HG03095 (cell line): Measurements from ENCODE around the gene TMEM117.
A peak's percentile ranks its signal among the peaks of the same experiment; 100 is the strongest.

Experiments used
- ATAC-seq: cut with Tn5 transposase; IDR thresholded peaks from one replicate; pipeline ENCODE4 v1.9.1; 2021; ENCODE audit warnings: moderate library complexity; ENCODE audit not compliant: unreplicated experiment

TMEM117 gene

DNA sequence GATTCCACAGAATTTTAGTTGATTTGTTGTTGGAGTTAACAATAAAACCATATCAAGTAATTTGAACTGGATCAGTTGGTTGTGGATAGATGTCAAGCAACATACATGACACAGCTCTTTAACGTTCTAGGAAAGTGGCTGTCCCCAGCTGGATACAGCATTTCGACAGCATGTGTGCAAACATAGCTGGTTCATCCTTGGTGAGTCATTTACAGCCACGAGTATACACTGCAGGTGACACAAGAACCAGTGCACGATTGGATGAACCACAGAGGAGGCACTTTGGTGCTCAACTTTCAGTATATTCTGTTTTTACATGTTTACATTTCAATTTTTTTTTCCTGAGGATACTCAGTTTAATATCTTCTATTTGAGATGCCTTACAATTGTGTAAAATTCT lies 242.4 kb downstream of the TMEM117 start:
- ATAC-seq: no peak

DNA sequence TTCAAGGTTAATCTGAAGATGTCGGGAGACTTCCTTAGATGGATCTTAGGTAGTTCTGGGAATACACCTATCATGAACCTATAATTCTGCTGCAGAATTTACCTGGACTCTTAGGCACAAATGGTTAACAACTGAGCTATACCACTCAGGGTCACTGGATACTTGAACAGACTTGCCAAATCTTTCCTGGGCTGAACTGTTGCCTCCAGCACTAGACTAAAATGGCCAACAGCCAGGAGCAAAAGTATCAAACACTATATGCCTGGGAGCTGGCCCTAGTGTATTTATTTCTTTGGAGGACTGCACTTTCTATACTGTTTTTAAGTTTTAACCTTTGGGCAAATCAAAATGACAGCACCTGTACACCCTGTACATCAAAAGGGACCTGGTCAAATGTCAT lies 252.8 kb downstream of the TMEM117 start:
- ATAC-seq: no peak

DNA sequence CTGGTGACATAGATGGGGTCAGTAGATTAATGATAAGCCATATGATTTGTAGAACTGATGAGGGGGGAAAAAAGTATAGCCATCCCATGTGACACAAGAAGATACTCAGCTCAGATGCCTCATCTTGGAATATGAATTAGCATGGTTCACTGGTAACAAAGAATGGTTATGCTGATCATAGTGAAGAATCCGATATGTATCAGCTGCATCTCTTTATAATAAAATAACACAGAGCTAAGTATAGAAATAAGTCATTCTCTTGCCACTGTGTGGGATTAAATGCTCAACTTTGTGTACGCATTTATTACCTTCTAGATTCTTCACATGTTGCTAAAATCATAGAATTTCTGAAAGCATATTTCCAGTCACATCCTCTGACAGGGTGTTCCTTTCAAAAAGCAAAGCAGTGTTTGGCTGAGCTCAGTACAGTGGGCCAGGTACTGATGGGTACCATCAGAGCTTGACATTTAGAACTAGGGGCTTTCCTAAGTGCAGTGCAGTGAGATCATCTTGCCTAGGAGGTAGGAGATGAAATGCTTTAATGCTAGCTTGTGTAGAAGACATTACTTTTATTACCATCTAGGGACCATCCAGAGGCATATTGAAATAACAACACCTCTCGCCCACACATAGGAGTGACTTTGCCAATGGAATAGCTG lies 256.2 kb downstream of the TMEM117 start:
- no peak for ATAC-seq

DNA sequence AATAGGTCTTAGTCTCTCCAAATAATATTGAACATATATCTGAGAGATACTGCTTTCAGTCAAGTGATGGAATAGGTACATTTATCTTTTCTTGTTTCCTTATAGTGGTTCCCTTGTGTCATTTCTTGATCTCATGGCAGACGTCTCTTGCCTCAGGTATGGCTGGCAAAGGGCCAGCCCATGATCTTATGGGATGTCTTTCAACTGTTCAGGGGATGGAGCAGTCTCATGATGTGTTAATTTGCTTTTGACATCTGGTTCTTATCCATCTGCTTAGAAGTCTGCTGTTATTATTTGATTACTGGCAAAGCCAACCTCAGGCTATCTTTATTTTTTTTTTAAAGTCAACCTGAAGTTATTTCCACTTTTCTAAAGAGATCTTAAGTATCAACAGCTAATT lies 262.9 kb downstream of the TMEM117 start:
- ATAC-seq: no peak

DNA sequence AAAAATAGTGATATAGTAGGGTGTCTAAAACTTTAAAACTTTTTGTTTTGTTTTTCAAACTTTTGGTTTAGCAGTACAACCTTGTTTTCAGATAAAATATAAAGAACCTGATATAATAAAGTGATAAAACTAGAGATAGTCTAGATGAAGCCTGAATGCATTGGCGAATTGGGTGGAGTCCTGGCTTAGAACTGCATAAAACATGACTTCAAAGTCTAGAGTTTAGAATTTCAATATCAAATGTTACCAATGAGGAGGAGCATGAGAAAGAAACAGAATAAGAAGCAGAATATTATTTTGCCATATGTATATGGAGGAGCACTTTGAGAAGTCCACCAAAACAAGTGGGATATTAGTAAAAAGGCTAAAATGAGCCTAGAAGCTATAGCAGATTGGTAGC lies 263.6 kb downstream of the TMEM117 start:
- ATAC-seq: no peak

DNA sequence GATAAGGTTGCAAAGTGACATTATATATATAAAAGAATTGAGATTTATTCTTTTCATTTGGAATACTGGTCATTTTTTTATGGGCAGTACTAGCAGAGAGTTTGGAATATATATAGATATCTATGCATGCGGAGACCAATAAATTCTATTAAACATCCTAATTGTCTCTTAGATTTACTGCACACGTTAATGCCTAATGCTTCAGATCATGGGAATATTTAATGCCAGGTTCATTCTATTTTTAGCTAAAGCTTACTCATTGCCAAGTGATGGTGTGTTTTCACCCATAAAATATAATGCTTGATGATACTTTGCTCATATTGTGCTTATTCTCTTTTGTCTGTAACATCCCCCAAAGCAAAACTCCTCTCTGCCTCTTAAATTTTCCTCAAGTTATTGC lies 264.4 kb downstream of the TMEM117 start:
- ATAC-seq: no peak

DNA sequence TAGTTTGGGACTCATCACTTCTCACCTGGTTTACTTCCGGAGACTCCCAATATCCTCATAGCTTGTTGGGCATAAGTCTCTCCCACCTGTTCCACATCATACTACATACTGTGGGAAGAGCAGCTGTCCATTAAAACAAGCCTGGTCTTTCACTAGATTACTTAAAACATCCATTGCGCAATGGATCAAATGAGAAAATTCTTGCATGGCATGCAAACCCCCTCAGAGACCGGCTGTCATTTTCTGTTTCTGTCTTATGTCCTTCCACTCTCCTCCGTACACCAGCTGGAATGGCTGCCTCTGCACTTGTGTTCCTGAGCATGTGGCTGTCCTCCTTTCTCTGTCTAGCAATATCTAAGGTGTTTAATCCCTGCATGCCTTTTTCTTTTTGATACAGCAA lies 265.6 kb downstream of the TMEM117 start:
- ATAC-seq: no peak

DNA sequence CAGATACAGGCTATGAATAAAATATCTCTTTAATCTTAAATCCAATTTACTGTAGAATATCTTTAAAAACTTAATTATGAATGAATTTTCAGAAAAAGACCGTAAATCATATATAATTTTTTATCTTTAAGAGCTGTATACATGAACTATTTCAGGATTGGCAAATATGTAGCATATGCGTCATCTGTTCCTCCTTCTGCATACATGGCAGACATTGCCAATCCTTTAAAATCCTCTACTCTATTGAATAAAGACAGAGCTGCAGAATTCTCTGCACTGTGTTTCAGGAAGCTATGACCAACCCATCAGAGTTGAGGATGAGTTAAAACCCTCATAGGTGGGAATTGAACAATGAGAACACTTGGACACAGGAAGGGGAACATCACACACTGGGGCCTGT lies 279.0 kb downstream of the TMEM117 start:
- ATAC-seq: no peak

DNA sequence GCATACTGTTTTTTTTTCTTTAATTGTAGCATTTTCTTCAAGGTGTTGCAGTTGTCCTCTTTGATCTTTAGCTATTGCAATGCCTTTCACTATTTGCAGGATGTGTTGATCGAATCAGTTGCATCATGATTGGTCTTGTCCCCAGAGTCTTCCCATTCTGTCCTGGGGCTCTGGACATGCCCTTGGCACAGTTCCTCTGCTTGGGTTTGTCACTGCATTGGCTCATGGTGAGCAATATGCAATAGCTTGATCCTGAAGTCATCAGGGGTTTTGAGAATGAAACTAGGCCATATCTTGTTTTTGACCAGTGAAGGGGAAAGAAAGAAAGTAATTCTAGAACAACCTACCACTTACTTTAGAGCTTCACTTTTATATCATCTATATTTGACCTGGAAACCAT lies 281.5 kb downstream of the TMEM117 start:
- ATAC-seq: no peak

DNA sequence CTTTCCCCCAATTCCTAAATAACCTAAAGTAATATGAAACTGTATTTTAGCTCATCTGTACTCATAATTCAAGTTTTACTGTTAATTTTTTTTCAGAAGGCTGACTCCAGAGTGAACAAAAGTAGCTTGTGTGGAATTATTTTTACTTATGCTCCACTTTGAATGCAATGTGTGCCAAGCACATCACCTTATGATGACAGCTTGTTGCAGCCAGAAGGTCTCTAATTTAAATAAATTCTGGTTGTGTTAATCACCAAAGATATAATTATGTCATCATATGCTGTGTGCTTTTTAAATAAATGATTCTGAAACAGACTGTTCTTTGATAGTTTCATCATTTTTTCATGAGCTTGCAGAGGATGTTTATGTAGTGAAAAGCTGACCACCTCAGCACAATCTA lies 283.1 kb downstream of the TMEM117 start:
- ATAC-seq: no peak

DNA sequence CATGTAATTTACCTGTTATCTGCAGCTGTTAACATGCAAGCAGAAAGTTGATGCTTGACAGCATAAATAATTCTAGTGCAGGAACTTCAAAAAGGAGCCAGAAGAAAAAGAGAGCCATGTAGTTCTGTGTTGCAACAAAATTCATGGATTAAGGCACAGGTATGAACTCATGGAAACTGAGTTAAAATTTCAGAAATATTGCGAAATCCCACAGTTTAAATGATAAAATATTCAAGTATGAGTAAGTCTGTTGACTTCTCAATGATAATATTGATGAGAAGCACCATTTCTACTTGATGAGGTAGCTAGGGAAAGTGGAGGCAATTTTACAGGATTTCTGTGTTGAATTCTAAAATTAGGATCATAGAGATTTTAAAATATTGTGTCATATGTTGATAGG lies 290.9 kb downstream of the TMEM117 start:
- ATAC-seq: no peak

DNA sequence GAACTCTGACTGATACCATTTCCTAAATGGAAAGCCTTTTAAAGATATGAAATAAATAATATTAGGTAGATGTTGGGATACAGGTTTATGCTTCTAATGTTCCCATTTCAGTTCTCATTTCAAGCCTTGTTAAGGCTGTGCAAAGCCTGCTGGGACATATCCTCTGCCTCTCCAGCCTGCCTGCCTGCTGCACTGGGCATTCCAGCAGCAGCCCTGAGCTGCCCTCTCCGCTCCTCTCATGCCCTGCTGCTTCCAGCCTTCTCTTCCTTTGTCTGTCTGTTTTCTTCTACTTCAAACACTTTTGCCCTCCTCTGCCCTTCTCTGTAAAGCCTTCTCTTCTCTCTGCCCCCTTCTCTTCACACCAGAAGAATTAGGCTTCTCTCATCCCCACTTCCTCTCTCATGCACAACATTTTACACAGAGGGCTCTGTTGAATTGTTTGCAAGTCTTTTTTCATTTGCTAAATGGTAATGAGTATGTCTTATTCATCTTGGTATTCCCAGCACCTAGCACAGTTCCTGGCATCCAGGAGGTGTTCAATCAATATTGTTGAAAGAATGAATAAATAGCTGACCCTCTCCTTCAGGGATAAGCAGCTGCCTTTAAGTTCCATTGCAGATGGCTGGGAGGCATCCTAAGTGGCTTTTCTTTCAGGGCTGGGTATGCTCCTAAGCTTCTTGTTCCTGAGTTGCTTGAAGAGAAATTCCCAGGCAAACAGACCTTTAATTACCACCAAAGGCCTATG lies 292.3 kb downstream of the TMEM117 start:
- no peak for ATAC-seq

DNA sequence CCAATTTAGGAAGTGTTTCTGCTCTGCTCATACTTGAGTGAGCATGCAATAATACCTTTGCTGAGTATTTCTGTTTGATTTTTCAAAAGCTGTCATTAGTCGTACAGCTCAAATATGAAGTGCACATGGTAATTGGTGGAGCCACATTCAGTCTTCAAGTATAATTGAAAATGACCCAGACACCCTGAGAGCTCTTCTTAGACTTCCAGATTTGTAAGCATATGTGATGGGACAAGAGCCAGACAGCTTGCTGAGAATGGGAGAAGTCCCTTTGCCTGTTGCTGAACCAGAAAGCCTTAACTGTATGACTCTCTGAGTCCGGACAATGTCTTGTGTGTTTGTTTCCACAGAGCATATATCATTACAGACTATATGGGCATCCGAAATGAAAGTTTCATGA lies 307.3 kb downstream of the TMEM117 start:
- no peak for ATAC-seq

DNA sequence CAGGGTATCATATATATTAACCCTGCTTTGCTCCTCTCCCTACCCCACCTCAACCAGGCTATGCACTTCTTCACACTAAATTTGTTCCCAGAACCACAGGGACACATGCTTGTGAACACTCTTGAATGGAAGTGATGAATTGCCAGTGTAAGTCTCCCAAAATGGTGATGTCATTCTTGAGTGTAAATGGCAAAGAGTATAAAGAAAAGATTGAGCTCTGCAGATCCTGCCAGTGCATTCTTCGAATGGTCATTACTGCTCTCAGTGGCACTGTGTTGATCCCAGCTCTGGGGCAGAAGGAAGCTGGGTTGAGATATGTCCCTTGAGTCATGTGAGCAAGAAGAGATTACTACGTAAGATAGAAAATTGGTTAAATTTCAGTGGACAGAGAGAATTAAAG lies 313.1 kb downstream of the TMEM117 start:
- ATAC-seq: no peak

DNA sequence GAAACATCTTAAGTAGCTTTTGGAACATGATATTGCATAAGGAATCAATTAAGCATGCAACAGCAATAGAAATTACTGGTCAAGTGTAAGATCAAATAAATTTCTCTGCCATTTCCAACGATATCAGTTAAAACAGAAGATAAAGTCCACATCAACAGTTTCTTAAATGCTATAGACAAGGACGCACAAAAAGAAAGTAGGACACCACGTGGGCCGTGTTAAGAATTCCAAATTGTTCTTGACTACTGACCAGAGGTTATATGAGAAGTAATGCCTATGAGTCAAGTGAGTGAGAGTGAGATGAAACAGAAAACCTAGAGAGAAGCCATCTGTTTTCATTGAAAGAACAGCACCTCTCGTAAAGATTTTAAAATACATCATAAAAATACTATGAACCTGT lies 318.2 kb downstream of the TMEM117 start:
- ATAC-seq: no peak

DNA sequence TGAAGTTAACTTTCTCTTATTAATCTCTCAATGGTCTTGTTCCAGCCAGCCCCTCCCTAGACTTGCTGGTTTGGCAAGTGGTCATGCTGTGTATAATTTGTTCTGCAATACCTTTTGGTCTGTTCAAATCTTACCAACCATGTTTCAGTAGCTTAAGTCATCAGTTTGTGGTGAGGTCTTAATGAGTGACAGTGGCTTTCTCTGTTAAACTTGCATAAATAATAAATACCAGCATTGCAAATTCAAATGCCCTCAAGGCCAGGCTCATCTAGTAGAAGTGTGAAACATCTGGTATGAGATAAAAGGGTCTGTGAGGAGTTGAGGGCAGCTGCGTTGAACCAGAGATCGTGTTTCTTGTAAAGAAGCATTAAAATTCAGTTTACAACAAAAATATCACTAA lies 319.5 kb downstream of the TMEM117 start:
- no peak for ATAC-seq

DNA sequence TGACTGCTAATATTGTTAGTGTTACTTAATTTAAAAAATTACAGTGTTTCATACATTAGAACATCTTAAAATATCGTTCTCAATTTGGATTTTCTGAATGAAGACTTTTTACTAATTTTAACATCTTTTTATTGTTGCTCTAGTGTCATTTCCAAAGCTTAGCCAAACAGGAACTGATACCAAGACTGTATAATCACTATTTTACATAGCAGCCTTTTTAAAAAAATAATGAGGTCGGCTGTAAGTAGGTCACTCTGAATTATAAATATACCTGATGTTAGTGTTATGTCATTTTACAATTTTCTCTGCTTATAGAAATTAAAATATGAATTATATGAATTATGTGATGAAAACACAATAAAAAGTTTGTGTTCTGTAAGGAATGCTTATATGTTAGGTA lies 321.5 kb downstream of the TMEM117 start:
- ATAC-seq: peak; percentile 91

DNA sequence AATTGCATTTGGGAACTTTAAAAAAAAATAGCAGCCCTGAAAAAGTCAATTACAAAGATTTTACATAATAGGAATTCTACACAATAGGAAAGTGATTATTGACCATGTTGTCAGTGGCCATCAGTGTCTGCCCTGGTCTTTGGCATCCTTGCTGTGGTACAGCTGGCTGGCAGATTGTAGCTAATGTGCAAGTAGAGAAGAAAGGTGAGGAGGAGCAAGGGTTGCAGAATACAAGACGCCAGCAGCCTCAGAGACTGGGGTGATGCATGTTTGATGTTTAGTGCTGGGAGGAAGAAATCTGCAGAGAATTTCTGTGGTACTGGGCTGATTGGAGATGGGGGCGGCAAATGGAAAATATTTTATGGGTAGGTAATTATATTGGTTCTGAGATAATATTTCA lies 322.9 kb downstream of the TMEM117 start:
- no peak for ATAC-seq

DNA sequence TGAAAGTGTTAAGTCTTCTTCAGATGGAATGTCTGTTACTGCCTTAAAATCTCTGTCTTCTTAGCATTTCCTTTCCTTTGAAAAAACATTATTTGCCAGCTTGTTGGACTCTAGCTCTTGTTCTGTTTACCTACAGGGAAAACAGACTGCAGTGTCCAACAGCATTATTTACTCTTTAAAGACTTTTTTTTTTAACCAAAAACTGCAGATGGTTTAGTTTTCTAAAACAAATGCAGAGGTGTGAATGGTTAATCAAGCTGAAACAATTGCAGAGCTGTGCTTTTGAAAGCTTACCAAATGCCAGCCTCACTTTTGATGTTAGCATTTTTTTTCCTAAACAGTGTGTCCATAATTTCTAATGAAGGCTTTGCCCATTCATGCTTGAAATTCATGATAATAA lies 323.3 kb downstream of the TMEM117 start:
- ATAC-seq: no peak

DNA sequence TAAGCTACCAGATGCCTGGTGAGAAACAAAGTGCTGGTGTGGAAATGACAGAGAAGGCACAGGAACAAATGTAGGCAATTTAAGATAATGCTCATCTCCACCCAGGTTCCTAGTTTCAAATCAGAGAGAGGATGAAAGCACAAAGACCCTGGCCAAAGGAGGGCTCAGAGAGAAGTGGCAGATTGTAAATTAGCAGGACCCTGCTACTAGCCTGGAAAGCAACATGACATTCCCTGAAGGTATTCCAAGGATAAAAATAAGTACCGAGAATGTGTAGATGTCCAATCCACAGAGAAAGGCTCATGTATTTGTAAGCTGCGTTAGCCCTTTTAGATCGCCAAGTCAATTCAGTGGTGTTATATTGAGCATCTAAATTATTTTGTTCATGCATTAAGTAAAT lies 324.0 kb downstream of the TMEM117 start:
- no peak for ATAC-seq

DNA sequence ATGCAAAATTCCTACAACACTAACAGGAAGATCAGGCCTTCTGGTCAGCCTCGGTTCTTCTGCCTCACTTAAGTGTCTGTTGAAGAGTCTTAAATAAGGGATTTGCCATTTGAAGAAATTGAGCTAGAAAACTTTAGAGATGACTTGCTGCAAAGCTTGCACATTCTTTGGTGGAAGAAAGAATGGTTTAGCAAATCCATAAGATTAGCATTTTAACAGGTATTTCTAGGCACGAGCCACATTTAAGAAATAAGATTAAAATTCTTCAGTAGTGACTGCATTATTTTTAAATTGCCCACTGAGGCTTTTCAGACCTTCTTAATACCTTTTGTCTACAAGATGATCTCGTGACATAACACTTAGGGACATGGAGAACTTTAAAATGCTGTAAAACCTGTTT lies 327.1 kb downstream of the TMEM117 start:
- ATAC-seq: no peak

DNA sequence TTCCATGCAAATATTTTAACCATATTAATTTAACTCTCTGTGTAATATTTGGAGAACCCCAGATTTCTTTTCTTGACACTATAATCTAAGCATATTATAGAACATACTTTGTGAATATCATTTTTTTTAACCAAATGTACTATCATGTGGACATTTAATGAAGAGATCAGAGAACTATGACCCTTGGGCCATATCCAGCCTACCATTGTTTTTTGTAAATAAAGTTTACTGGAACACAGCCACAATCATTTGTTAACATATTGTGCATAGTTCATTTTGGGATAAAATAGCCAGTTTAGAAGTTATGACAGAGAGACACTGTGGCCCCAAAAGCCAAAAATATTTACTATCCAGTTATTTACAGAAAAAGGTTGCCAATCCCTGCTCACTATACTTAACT lies 338.2 kb downstream of the TMEM117 start:
- ATAC-seq: no peak
